Stimulated activated CD8-positive, alpha-beta memory T cell treated with anti-CD3 and anti-CD28 coated beads, Interleukin-7, amount 100 ng/mL, for 48 hours (primary cell): Measurements from ENCODE around the gene CD34.
"Not testable (repeated sequence)": the region's sequence is repeated elsewhere in the genome, so short reads cannot be mapped to it uniquely, and the experiment has no call there.

Source experiments
- DNase-seq, 2 donors: peaks; one replicate each; pipeline ENCODE4 v3.0.0-alpha.2; 2020; ENCODE audit warnings: low read depth in 1 of 2; ENCODE audit errors: extremely low read depth in 1 of 2

CD34 gene

DNA sequence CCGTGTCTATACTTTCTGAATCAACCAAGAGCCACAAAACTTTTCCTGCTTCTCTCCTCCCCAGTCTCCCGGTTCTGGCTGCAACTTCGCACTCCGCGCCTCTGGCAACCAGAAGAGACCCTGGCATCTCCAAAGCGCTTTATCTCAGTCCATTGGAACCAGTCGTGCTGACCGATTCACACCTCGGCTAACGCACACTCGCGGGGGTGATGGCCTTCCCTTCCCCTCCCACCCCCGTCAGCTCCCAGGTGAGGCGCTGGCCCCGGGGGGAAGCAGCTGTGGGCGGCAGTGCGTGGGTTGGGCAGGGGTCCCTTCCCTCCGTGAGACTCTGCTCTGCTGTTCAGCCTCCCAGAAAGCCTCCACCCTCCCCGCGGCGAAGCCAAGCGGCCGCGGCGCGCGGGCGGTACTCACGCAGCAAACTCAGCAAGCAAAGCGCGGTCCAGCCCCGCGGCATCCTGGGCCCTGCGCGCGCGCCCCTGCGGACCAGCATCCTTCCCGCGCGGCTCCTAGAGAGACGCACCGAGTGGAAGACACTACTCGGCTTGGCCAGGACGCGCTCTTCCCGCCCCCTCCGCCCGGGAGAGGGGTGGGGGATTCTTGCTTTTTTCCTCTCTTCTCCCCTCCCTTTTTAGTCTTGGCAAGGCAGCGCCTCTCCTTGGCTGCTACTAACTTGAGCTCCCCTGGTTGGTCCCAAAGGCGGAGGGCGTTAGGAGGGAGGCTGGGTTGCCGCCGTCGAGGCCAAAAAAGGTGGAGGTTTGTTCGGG lies at the start of gene CD34:
TSS of gene CD34 (minus strand) at position 535 of the 764 bp plus-strand sequence. CDS start at position 490, 45 bp downstream.
- no peak for DNase-seq

- no peak for DNase-seq
Observed at GRCh38 chr1:207960346-207960745, 49.4 kb upstream of the CD34 start.

DNA sequence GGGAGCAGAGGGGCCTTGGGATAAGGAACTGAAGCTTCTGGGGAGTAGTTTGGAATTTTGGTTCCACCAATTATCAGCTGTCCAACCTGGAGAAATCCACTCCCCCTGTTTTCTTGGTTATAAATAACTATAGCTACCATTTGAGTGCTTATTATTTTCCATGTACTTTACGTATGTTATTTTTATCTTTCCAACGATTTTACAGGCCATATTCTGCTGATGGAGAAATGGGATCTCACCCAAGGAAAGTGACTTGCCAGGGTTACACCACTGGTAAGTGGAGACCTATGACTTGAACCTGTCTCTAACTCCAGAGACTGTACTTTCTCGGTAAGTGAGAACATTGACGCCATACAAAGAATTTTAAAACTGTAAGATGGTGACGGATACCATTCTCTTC lies 49.0 kb upstream of the CD34 start:
- no peak for DNase-seq

DNA sequence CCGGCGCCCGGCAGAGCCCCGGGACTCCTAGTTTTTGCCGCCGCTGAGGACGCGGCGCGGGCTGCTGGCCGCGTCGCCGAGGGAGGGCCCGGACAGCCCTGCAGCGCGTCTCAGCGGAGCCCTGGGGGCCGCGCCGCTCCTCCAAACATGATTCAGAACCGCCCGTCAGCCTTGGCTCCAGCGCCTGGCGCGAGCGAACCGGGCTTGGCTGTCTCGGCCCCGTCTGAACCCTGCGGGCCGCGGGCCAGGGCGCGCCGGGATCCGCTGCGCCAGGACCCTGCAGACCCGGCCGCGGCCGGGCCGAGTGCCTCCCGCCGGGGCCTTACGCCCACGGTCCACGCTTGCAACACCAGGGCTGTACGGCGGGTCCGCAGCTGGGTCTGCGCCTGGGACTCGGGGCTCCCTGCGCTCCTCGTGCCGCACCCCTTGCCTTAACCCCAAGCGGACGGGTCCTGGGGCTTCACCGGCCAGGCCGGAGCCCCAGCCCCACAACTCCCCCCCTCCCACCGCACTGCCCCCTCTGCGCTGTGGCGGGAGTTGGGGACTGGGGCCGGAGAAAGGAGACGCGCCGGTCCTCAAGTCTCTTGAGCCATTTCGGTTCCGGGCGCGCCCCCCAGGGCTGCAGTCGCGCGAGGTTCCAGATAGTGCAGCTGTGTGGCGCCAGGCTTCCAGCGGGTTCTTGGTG lies 48.4 kb upstream of the CD34 start:
- no peak for DNase-seq

DNA sequence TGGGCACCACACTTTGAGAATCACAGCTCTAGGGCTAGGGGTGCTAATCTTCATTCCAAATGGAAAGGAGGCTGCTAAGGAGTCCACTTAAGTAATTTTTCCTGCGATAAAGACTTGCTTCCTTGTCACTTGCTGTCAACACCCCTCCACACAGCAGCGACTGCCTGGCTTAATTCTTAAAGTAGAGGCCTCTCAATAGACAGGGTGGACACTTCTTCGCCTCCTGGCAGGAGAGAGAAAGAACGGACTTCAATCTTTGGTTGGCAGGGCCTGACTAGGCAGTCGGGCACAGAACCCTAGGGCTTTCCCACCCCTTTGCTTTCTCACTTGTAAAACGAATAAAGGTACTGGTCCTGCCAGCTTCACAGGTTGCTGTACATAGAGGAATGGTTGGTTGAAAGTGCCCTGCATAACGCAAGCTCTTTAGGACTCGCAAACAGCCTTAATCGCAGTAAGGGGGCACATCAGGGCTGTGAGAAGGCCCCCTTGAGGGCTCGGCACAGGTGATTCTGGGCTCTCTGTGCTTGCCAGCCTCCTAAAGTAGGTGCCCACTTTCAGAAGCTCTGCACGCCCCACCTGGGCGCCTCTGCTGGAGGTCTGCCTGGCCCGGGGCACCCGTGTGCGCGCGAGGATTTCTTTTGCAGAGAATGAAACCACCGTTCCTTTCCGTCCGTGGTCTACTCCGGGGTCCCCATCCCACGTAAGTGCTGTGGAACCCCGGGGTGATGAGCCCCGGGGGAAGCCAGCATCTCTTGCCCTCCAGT lies 47.6 kb upstream of the CD34 start:
- no peak for DNase-seq

- no peak for DNase-seq
Observed at GRCh38 chr1:207956986-207957385, 46.1 kb upstream of the CD34 start.

GRCh38 chr1:207954104-207954503 lies 43.2 kb upstream of the CD34 start:
- no peak for DNase-seq

DNA sequence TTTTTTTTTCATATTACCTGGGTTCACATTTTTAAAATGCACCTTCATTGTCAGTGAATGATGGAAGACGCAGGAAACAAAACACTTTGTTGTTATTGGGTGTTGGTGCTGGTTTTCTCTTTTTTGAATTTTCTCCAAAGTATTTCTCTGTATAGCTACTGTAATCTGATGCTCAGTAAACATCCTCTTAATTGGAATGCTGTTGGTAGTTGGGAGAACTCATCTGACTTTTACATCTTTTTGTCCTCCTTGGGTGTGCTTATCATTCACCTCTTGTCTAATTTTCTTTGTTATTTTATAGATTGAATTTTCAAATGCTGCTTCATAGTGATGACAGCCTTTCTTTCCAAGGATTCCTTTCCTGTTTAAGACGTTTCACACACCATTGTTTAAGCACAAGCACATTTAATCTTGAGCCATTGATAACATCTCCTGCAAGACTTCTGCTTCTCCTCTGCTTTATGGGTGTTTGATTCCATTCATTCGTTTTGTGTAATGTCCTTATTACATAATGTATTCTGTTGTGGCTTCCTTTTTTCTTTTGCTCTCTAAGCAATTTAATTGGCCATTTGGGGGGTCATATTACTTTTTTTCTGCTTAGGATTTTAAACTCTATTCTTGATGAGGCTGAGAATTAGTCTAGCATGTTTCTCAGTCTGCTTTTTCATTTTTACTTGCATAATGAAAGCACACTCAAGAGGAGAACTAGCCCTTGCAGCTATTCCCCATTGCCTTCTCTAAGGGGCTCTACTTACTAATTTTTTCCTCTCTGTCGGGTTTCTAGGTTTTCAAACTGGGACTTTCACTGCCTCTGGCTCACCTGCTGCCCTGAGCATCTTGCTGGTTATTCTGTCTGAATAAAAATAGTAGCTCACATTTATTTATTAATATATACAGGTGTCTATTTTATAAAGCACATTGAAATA lies 42.0 kb upstream of the CD34 start:
- no peak for DNase-seq

DNA sequence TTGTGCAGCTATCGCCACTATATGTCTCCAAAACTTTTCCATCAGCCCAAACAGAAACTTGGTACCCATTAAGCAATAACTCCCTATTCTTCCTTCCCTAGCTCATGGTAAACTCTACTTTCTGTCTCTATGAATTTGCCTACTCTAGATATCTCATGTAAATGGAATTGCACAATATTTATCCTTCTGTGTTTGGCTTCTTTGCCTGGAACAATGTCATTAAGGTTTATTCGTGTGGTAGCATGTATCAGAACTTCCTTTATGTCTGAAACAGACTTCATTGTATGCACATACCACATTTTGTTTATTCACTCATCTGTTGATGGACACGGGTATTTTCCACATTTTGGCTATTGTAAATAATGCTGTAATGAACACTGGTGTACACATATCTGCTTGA lies 40.7 kb upstream of the CD34 start:
- DNase-seq = no peak

GRCh38 chr1:207950750-207951149 lies 39.8 kb upstream of the CD34 start:
- no peak for DNase-seq

- DNase-seq = no peak
Observed at GRCh38 chr1:207949571-207950195, 38.8 kb upstream of the CD34 start.

DNA sequence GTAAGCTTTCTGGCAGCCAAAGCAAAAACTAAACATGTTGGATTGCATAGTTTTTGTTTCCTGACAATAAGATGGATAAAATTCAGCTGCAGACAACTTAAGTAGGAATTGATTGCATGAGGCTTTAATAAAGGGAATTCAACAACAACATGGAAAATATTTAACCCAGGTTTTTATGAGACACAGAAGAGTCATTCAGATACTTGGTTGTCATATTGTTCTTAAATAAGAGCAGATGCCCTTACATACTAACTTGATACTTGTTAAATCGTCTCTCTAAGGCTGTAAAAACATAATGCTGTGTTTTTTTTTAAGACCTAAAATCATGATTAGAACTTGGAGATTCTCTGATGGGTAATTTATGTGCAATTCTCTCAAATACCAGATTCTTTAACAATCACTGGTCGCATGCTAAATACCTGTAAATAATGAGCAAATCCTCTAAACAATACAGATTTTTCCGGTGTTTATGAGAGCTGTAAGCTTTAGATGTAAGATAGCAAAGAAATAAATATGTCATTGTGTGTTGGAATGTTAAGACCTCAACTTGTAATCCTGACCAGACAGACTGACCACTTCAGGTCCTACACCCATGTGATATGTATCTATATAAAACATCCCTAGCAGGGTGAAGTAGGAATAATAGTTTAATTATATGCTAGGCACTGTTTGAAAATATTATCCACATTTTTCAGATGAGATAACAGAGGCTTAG lies 37.8 kb upstream of the CD34 start:
- DNase-seq = no peak

DNA sequence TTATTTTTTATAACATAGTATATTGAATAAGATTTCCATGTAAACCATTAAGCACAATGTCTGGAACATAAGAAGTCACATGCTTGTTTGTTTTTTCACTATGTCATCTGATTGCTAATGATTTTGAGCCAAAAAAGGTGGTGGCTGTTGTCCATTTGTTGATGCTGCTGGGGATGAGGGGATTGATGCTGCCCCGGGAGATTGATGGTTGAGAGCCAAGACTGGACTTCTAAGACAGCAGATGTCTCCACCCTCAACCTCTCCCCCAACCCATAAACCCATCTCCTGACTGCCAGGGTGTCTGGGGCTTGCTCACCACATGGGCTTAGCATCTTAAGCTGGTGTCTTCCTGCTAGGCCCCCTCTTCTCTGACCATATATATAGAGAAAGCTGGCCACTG lies 35.8 kb upstream of the CD34 start:
- DNase-seq = no peak

DNA sequence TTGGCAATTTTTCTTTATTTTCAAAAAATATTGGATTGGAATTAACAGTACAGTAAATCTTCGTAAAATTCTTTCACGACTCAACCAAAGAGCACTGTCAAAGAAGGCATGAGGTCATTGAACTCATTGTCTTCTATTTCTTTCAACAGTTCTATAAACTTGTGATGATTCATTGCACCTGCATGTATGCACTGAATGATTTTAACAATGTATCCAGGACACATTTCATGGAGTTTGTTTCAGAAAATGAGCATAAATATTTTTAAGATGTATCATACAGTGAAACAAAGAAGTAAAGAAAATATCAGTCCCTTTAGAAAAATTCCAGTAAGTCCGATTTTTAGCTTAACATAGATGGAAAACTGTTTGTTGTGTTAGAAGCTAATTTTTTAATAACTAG lies 33.6 kb upstream of the CD34 start:
- DNase-seq = no peak

DNA sequence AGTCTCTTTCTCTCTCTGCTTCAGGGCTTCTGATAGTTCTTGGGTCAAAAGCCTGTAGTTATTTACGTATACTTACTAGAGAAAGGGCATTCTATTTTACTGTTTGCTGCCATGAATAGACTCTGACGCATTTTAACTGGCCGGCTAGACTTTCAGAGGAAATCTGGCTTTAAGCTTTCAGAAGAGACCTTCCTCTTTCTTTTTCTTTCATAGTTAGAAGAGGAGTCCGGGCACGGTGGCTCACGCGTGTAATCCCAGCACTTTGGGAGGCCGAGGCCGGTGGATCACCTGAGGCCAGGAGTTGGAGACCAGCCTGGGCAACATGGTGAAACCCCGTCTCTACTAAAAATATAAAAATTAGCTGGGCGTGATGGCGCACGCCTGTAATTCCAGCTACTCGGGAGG lies 31.4 kb upstream of the CD34 start:
- not testable (repeated sequence) for DNase-seq

GRCh38 chr1:207941665-207942064 lies 30.7 kb upstream of the CD34 start:
- DNase-seq = no peak

DNA sequence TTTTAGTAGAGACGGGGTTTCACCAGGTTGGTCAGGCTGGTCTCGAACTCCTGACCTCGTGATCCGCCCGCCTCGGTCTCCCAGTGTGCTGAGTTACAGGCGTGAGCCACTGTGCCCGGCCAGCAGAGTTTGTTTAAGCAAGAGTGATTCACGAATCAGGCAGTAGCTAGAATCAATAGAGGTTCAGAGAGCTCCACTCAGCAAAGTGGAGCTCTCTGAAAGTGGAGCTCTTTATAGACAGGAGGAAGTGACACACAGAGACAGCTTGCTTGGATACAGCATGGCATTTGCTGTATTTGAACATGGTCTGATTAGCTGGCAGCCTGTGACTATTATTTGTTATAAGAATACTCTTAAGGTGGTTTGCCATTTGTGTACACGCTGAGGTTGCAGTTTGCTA lies 27.1 kb upstream of the CD34 start:
- DNase-seq = no peak

DNA sequence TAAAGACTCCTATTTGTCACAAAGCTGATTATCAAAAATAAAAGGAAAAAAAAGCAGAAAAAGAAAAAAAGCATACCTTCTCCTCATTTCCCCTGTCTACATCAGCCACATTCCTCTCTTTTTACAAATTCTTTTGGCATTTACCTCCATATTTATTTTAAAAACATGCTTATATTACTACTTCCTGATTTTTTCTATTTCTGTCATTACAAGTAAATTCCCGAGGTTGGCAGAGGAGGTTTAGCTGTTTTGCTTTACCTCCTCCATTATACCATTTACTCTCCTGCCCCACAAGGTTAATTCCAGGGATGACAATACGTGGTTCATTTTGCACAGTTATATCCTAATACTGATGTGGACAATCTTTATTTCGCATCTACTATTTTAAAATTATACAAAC lies 26.3 kb upstream of the CD34 start:
- no peak for DNase-seq

DNA sequence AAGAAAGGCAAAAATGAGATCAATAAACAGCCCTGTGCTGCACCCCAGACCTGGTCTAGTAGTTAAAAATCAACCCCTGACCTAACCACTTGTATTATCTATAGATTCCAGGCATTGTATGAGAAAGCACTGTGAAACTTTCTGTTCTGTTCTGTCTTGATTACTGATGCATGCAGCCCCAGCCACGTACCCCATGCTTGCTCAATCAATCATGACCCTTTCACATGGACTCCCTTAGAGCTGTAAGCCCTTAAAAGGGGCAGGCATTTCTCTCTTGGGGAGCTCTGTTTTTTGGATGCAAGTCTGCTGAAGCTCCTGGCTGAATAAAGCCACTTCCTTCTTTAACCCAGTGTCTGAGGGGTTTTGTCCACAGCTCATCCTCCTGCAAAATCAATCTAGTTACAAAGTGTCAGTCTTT lies 24.2 kb upstream of the CD34 start:
- DNase-seq = no peak
